Gastrocnemius medialis (tissue), 4 donors: ENCODE results near the gene MROH8. TPM values are rescaled to one million over a fixed set of nuclear protein-coding genes. Genes with fewer than 3 reads are reported as not detected.

Experiments
- ATAC-seq, 2 donors: fragments of 150-250 bp; one replicate each; pipeline ENCODE4 v1.9.1; 2016
- DNase-seq, 2 donors: peaks; one replicate each; pipeline ENCODE4 v3.0.0-alpha.2; 2019
- H3K27ac ChIP-seq, 4 donors: fragments of 200-600 bp; sonication (generic); 1 replicate in 1 of 4; 2 replicates in 3 of 4; pipeline ENCODE4 v1.5.1; 2016 to 2018; ENCODE audit warnings: mild to moderate bottlenecking in 2 of 4, moderate library complexity in 1 of 4
- H3K27me3 ChIP-seq, 3 donors: fragments of 200-600 bp; sonication (generic) in 2 of 3; 1 replicate in 1 of 3; 2 replicates in 2 of 3; pipeline versions ENCODE4 v1.5.1 to v1.6.0; 2016 to 2019; ENCODE audit warnings: mild to moderate bottlenecking in 1 of 3, moderate library complexity in 1 of 3
- H3K36me3 ChIP-seq, 2 donors: fragments of 200-600 bp; sonication (generic) in 1 of 2; one replicate each; pipeline ENCODE4 v1.5.1; 2017 to 2018
- H3K4me1 ChIP-seq, 2 donors: fragments of 200-600 bp; sonication (generic) in 1 of 2; one replicate each; pipeline ENCODE4 v1.5.1; 2016 to 2017; ENCODE audit warnings: mild to moderate bottlenecking in 2 of 2
- H3K4me3 ChIP-seq, 4 donors: fragments of 200-600 bp; sonication (generic) in 3 of 4; 1 replicate in 1 of 4; 2 replicates in 3 of 4; pipeline ENCODE4 v1.5.1; 2016 to 2019; ENCODE audit warnings: mild to moderate bottlenecking in 2 of 4
- H3K9me3 ChIP-seq, 3 donors: fragments of 200-600 bp; sonication (generic) in 2 of 3; 1 replicate in 1 of 3; 2 replicates in 2 of 3; pipeline ENCODE4 v1.5.1; 2016 to 2019
- CTCF ChIP-seq, 5 experiments: fragments of 450-650 bp in 3 of 5; fragments of 200-600 bp in 2 of 5; sonication (generic) in 2 of 5; IDR thresholded peaks in 4 of 5; conservative IDR thresholded peaks in 1 of 5; 1 replicate in 4 of 5; 2 replicates in 1 of 5; pipeline ENCODE4 v1.5.1; 2016 to 2019; ENCODE audit warnings: antibody characterized with exemption in 5 of 5, mild to moderate bottlenecking in 3 of 5, moderate library complexity in 3 of 5
- POLR2A ChIP-seq, 2 donors: fragments of 450-650 bp; IDR thresholded peaks; one replicate each; pipeline ENCODE4 v1.6.1; 2017; ENCODE audit warnings: antibody characterized with exemption in 2 of 2, mild to moderate bottlenecking in 2 of 2, moderate library complexity in 2 of 2
- in situ Hi-C, 4 donors: fragments of 200-750 bp; cut with MboI; loops; one replicate each; pipeline versions ENCODE4 v1.15.0 to v1.8.0; 2017; ENCODE audit warnings: low sequenced_read_pairs in 4 of 4
- intact Hi-C: fragments of 100-400 bp; cut with DNase I; formaldehyde crosslinking; loops from one replicate; pipeline ENCODE4 v1.15.1; 2023; ENCODE audit warnings: low total_unique reads
- total RNA-seq, 4 donors: library from RNA; depleted of rRNA; stranded (reverse); fragments of >200 nt; gene quantifications; one replicate each; pipeline versions ENCODE4 v1.1.0 to v1.2.3, GENCODE V29; 2016

The MROH8 gene
- total RNA-seq, 4 donors from 2014 or later = 1.4 to 4.4 (median 3.0) TPM

- TF ChIP-seq POLR2A (IDR thresholded peaks at IDR 0.05) = no peak
- no peak for TF ChIP-seq CTCF (IDR thresholded peaks at IDR 0.05 in 4 of 5, conservative IDR thresholded peaks at IDR 0.05 in 1 of 5)
- ATAC-seq (no peak), DNase-seq (no peak)
- Histone ChIP-seq H3K27ac (no peak overlapping the region), H3K36me3 (peaks cover 0 to 17% of the 10 kb centered on the region in 2 donors), H3K4me3 (no peak overlapping the region), H3K9me3 (no peaks in the 10 kb centered on the region), H3K4me1 (no peaks in the 10 kb centered on the region), H3K27me3 (no peaks in the 10 kb centered on the region)
- intact Hi-C loops (no loop called here), in situ Hi-C loops (no loop called here)
Measured at GRCh38 chr20:37165031-37165430, 14.3 kb downstream of the MROH8 start.

GRCh38 chr20:37163832-37164554 lies 15.4 kb downstream of the MROH8 start:
- in situ Hi-C loops (no loop called here), intact Hi-C loops (no loop called here)
- H3K36me3 ChIP-seq = peaks cover 0 to 17% of the 10 kb centered on the region in 2 donors
- ATAC-seq = no peak
- no peaks in the 10 kb centered on the region for H3K4me1 ChIP-seq
- no peak for DNase-seq
- no peak overlapping the region for H3K4me3 ChIP-seq
- no peak overlapping the region for H3K27ac ChIP-seq
- H3K27me3 ChIP-seq = no peaks in the 10 kb centered on the region
- H3K9me3 ChIP-seq = no peaks in the 10 kb centered on the region
- no peak for TF ChIP-seq CTCF (IDR thresholded peaks at IDR 0.05 in 4 of 5, conservative IDR thresholded peaks at IDR 0.05 in 1 of 5)
- TF ChIP-seq POLR2A (IDR thresholded peaks at IDR 0.05) = no peak

GRCh38 chr20:37162646-37163045 lies 16.7 kb downstream of the MROH8 start:
- H3K36me3 ChIP-seq = peaks cover 0 to 11% of the 10 kb centered on the region in 2 donors
- TF ChIP-seq CTCF (IDR thresholded peaks at IDR 0.05 in 4 of 5, conservative IDR thresholded peaks at IDR 0.05 in 1 of 5) (no peak), POLR2A (IDR thresholded peaks at IDR 0.05) (no peak)
- in situ Hi-C loops = no loop called here
- ATAC-seq = no peak
- no peak for DNase-seq
- H3K27ac ChIP-seq = no peak overlapping the region
- intact Hi-C loops = no loop called here
- no peaks in the 10 kb centered on the region for H3K27me3 ChIP-seq
- no peaks in the 10 kb centered on the region for H3K9me3 ChIP-seq
- H3K4me3 ChIP-seq = no peak overlapping the region
- no peaks in the 10 kb centered on the region for H3K4me1 ChIP-seq

- intact Hi-C loops = no loop called here
- in situ Hi-C loops = no loop called here
- no peak for TF ChIP-seq CTCF (IDR thresholded peaks at IDR 0.05 in 4 of 5, conservative IDR thresholded peaks at IDR 0.05 in 1 of 5)
- TF ChIP-seq POLR2A (IDR thresholded peaks at IDR 0.05) = no peak
- ATAC-seq (no peak), DNase-seq (no peak)
- Histone ChIP-seq H3K36me3 (peaks cover 0 to 4% of the 10 kb centered on the region in 2 donors), H3K4me1 (no peaks in the 10 kb centered on the region), H3K9me3 (no peaks in the 10 kb centered on the region), H3K27me3 (no peaks in the 10 kb centered on the region), H3K27ac (no peak overlapping the region), H3K4me3 (no peak overlapping the region)
Measured at GRCh38 chr20:37161830-37162549, 17.4 kb downstream of the MROH8 start.
